NB4 (cell line): ENCODE data around the gene D2HGDH.

Experiments
- CTCF ChIP-seq: IDR thresholded peaks from one replicate; pipeline ENCODE4 v1.5.1; 2012; ENCODE audit warnings: low read depth, low read length
- MAX ChIP-seq: IDR thresholded peaks from 2 replicates; pipeline ENCODE4 v1.6.1; 2011; ENCODE audit warnings: low read depth, low read length
- POLR2A ChIP-seq: IDR thresholded peaks from 2 replicates; pipeline ENCODE4 v1.6.1; 2011; ENCODE audit warnings: mild to moderate bottlenecking; ENCODE audit not compliant: insufficient read length; ENCODE audit errors: extremely low read depth

GRCh38 chr2:241797441-241798080 lies 63.1 kb downstream of the D2HGDH start:
- TF ChIP-seq CTCF (no peak), MAX (no peak), POLR2A (no peak)
